ENCODE results near the gene SRCAP.

Gene SRCAP

GRCh38 chr16:30786115-30786935 is 87.4 kb downstream of the SRCAP start:
- peak; percentile 61 for DNase-seq (ENCODE audit: low spot score)

GRCh38 chr16:30786936-30787612 is 88.1 kb downstream of the SRCAP start, which contains the start of gene ZNF629:
TSS of gene ZNF629 (minus strand) at chr16:30787205. CDS start at chr16:30784482, 2,723 bp downstream.
- no peak for TF ChIP-seq CTCF (IDR thresholded peaks at IDR 0.05; ENCODE audit: extremely low read depth, missing control alignments)
- peak; percentile 60 for DNase-seq (ENCODE audit: low spot score)

More at GRCh38 chr16:30786115-30786935, 87.4 kb downstream of the SRCAP start:
- no peak for TF ChIP-seq CTCF (IDR thresholded peaks at IDR 0.05; ENCODE audit: extremely low read depth, missing control alignments)

- no peak for DNase-seq (ENCODE audit: low spot score)
- no peak for TF ChIP-seq CTCF (IDR thresholded peaks at IDR 0.05; ENCODE audit: extremely low read depth, missing control alignments)
These were observed 88.8 kb downstream of the SRCAP start for GRCh38 chr16:30787613-30788378.
